ENCODE results near the gene MGAT3. TPM values are rescaled to one million over a fixed set of nuclear protein-coding genes. Genes with fewer than 3 reads are reported as not detected.

Gene MGAT3
- total and polyA plus RNA-seq, 2 donors (not counting 3 experiments of a cell fraction or from before 2014, with no cell fraction given), result not detected

- Histone ChIP-seq H3K4me3 (replicated peaks in 1 of 3; ENCODE audit: insufficient read depth in 1 of 3, low read depth in 1 of 3, low read length in 3 of 3) (no peak overlapping the region), H4K20me1 (replicated peaks; ENCODE audit: control insufficient read depth, extremely low read depth, insufficient read depth, low read length) (no peaks in the 10 kb centered on the region), H3K9ac (replicated peaks; ENCODE audit: extremely low read depth, insufficient read depth, low read length) (no peak overlapping the region), H2AFZ (ENCODE audit: low read depth, low read length) (no peak overlapping the region), H3K9me1 (replicated peaks; ENCODE audit: control insufficient read depth, extremely low read depth, insufficient read depth, low read length) (no peaks in the 10 kb centered on the region), H3K4me2 (ENCODE audit: insufficient read depth, low read length) (no peak overlapping the region), H3K27ac (ENCODE audit: insufficient read depth, low read depth, low read length) (no peak overlapping the region), H3K27me3 (ENCODE audit: control insufficient read depth in 2 of 2, insufficient read depth in 2 of 2, low read length in 2 of 2) (no peaks in the 10 kb centered on the region), H3K9me3 (replicated peaks; ENCODE audit: control insufficient read depth, insufficient read depth, low read length) (no peaks in the 10 kb centered on the region), H3K4me1 (ENCODE audit: control insufficient read depth, extremely low read depth, insufficient read depth, low read length) (peaks cover 30% of the 10 kb centered on the region), H3K36me3 (ENCODE audit: control insufficient read depth in 2 of 2, extremely low read depth in 1 of 2, insufficient read depth in 2 of 2, low read length in 2 of 2) (peaks cover 0 to 3% of the 10 kb centered on the region in 2 experiments), H3K79me2 (ENCODE audit: control insufficient read depth, insufficient read depth, low read length) (peaks cover 40% of the 10 kb centered on the region)
- CTCF ChIA-PET, result interaction anchor here (0.7 to 6.4 kb wide), 7 partner anchors 15 to 511 kb away, joined by 3 to 197 read pairs (median 19); no protein-coding TSS in a partner anchor
- POLR2A ChIA-PET, result no interaction called here
- TF ChIP-seq POLR2A (IDR thresholded peaks at IDR 0.05; ENCODE audit: low read depth, low read length), result no peak
- TF ChIP-seq POLR2AphosphoS5 (IDR thresholded peaks at IDR 0.05; ENCODE audit: insufficient read depth, low read depth, low read length), result peak; percentile 16
- TF ChIP-seq CTCF (IDR thresholded peaks at IDR 0.05; ENCODE audit: extremely low read depth in 1 of 2, insufficient read depth in 1 of 2, low read depth in 1 of 2, low read length in 2 of 2), result peak in 1 of 2 donors; percentile 32
- TF ChIP-seq GATA2 (IDR thresholded peaks at IDR 0.05; ENCODE audit: insufficient read depth, insufficient read length, low read depth, low read length), result no peak
- BruUV-seq (replicated peaks), result no TSS peak
- DNase-seq (ENCODE audit: low read depth, low spot score) (peak; percentile 36), FAIRE-seq (peak; percentile 49)
- intact Hi-C loops (cut with micrococcal nuclease), result loop anchor here (1.0 to 5.0 kb wide), 3 partner anchors 35 to 816 kb away; partner anchors contain the start of genes ADSL and CBX6
- dilution Hi-C loops (cut with MboI; ENCODE audit: extremely low pct_ligation_motif_present, low sequenced_read_pairs), result no loop called here
Observed at GRCh38 chr22:39530692-39531331, 74.0 kb downstream of the MGAT3 start.

Measured in endothelial cell of umbilical vein (primary cell).